HG03342 (cell line): ENCODE data around the gene PRPH.
"Not testable (repeated sequence)": the region's sequence is repeated elsewhere in the genome, so short reads cannot be mapped to it uniquely, and the experiment has no call there.

Experiments used
- ATAC-seq: cut with Tn5 transposase; IDR thresholded peaks from one replicate; pipeline ENCODE4 v1.9.1; 2021; ENCODE audit warnings: mild to moderate bottlenecking, moderate library complexity; ENCODE audit not compliant: unreplicated experiment

The PRPH gene

GRCh38 chr12:49298160-49298559 is 3.2 kb downstream of the PRPH start:
- ATAC-seq = no peak

GRCh38 chr12:49301760-49302159 is 6.8 kb downstream of the PRPH start:
- ATAC-seq = no peak

- no peak for ATAC-seq
Observed at GRCh38 chr12:49304161-49304560, 9.2 kb downstream of the PRPH start.

- no peak for ATAC-seq
Observed at GRCh38 chr12:49305762-49306510, 11.0 kb downstream of the PRPH start.

- ATAC-seq = no peak
Observed at GRCh38 chr12:49309386-49309785, 14.4 kb downstream of the PRPH start.

- ATAC-seq = not testable (repeated sequence)
Observed at GRCh38 chr12:49310451-49311000, 15.6 kb downstream of the PRPH start.

- ATAC-seq = no peak
Observed at GRCh38 chr12:49314811-49315210, 19.9 kb downstream of the PRPH start.

- not testable (repeated sequence) for ATAC-seq
Observed at GRCh38 chr12:49317118-49317517, 22.2 kb downstream of the PRPH start.

GRCh38 chr12:49320411-49321103 is 25.6 kb downstream of the PRPH start:
- ATAC-seq = not testable (repeated sequence)

- no peak for ATAC-seq
Observed at GRCh38 chr12:49322367-49322707, 27.4 kb downstream of the PRPH start.

- ATAC-seq = peak; percentile 97
Observed at GRCh38 chr12:49322708-49323523, 28.0 kb downstream of the PRPH start, which contains the start of gene TROAP. TSS of gene TROAP (plus strand) at chr12:49323255. CDS start at chr12:49323609, 354 bp downstream.

GRCh38 chr12:49323524-49324097 is 28.7 kb downstream of the PRPH start:
- no peak for ATAC-seq

GRCh38 chr12:49325606-49326005 is 30.7 kb downstream of the PRPH start:
- ATAC-seq = no peak

GRCh38 chr12:49327368-49327767 is 32.4 kb downstream of the PRPH start:
- ATAC-seq = no peak

- ATAC-seq = no peak
Observed at GRCh38 chr12:49327887-49328286, 32.9 kb downstream of the PRPH start.

- no peak for ATAC-seq
Observed at GRCh38 chr12:49328816-49329215, 33.9 kb downstream of the PRPH start.

- no peak for ATAC-seq
Observed at GRCh38 chr12:49330032-49330619, 35.2 kb downstream of the PRPH start.

- no peak for ATAC-seq
Observed at GRCh38 chr12:49330631-49331379, 35.9 kb downstream of the PRPH start.

- ATAC-seq = no peak
Observed at GRCh38 chr12:49331380-49332222, 36.7 kb downstream of the PRPH start.
